WTC11 (cell line): Measurements from ENCODE around the gene LSM12. TPM values are rescaled to one million over a fixed set of nuclear protein-coding genes. Genes with fewer than 3 reads are reported as not detected.

Experiments
- ATAC-seq: fragments of 200-7000 bp; cut with Tn5 transposase; 2 replicates; pipeline ENCODE4 v1.10.0; 2021; ENCODE audit warnings: mild to moderate bottlenecking, moderate library complexity
- CTCF ChIA-PET: fragments of 300-600 bp; sonication (Branson Sonifier 250); formaldehyde crosslinking; loops from one replicate; lab custom pipeline; 2021; ENCODE audit warnings: antibody characterized with exemption; lab: Charles Lee
- POLR2A ChIA-PET: fragments of 350-600 bp; sonication (Branson Sonifier 250); formaldehyde crosslinking; loops from one replicate; lab custom pipeline; 2021; ENCODE audit warnings: antibody characterized with exemption; lab: Charles Lee
- DNase-seq: peaks from one replicate; pipeline ENCODE4 v3.0.0; 2021; ENCODE audit warnings: low spot score
- H3K27ac Mint-ChIP-seq: 2 replicates; pipeline ENCODE4 v1.8.0; 2021; ENCODE audit warnings: mixed read lengths
- H3K27me3 Mint-ChIP-seq: 2 replicates; pipeline ENCODE4 v1.8.0; 2021; ENCODE audit warnings: low read depth, mild to moderate bottlenecking, moderate library complexity, mixed read lengths
- H3K36me3 Mint-ChIP-seq: 2 replicates; pipeline ENCODE4 v1.8.0; 2021; ENCODE audit warnings: mixed read lengths
- H3K4me1 Mint-ChIP-seq: 2 replicates; pipeline ENCODE4 v1.8.0; 2022; ENCODE audit warnings: mixed read lengths
- H3K4me3 Mint-ChIP-seq: 2 replicates; pipeline ENCODE4 v1.8.0; 2021; ENCODE audit warnings: mild to moderate bottlenecking, moderate library complexity, mixed read lengths
- H3K9me3 Mint-ChIP-seq: 2 replicates; pipeline ENCODE4 v1.8.0; 2021; ENCODE audit warnings: mixed read lengths
- ARID4B ChIP-seq: sonication (generic); formaldehyde crosslinking; IDR thresholded peaks from 2 replicates; pipeline ENCODE4 v1.8.0; 2023; ENCODE audit warnings: missing genetic modification reagents, mild to moderate bottlenecking, borderline replicate concordance
- ATF1 ChIP-seq: sonication (generic); formaldehyde crosslinking; IDR thresholded peaks from 2 replicates; pipeline ENCODE4 v1.8.1; 2023; ENCODE audit warnings: mild to moderate bottlenecking, moderate library complexity, missing genetic modification reagents
- ATF3 ChIP-seq: sonication (generic); formaldehyde crosslinking; conservative IDR thresholded peaks from 2 replicates; pipeline ENCODE4 v1.8.1; 2022; ENCODE audit warnings: mild to moderate bottlenecking, missing genetic modification reagents
- CBFB ChIP-seq: sonication (generic); formaldehyde crosslinking; IDR thresholded peaks from 2 replicates; pipeline ENCODE4 v1.8.1; 2022; ENCODE audit warnings: mild to moderate bottlenecking, low read depth, missing genetic modification reagents
- CREM ChIP-seq: sonication (generic); formaldehyde crosslinking; IDR thresholded peaks from 2 replicates; pipeline ENCODE4 v1.8.1; 2022; ENCODE audit warnings: mild to moderate bottlenecking, missing genetic modification reagents, moderate library complexity
- CTCF ChIP-seq: fragments of 200-600 bp; IDR thresholded peaks from 2 replicates; pipeline ENCODE4 v1.8.0; 2022; ENCODE audit warnings: antibody characterized with exemption
- E2F5 ChIP-seq: sonication (generic); formaldehyde crosslinking; IDR thresholded peaks from 2 replicates; pipeline ENCODE4 v1.8.1; 2022; ENCODE audit warnings: mild to moderate bottlenecking, moderate library complexity, missing genetic modification reagents
- ESRRA ChIP-seq: sonication (generic); formaldehyde crosslinking; IDR thresholded peaks from 2 replicates; pipeline ENCODE4 v1.8.1; 2022; ENCODE audit warnings: mild to moderate bottlenecking, missing genetic modification reagents, borderline replicate concordance
- FOXK1 ChIP-seq: sonication (generic); formaldehyde crosslinking; IDR thresholded peaks from 2 replicates; pipeline ENCODE4 v1.8.0; 2022; ENCODE audit warnings: mild to moderate bottlenecking, moderate library complexity, missing genetic modification reagents
- FOXP1 ChIP-seq: sonication (generic); formaldehyde crosslinking; IDR thresholded peaks from 2 replicates; pipeline ENCODE4 v1.8.0; 2022; ENCODE audit warnings: missing genetic modification reagents, mild to moderate bottlenecking, moderate library complexity, borderline replicate concordance
- GABPB1 ChIP-seq: sonication (generic); formaldehyde crosslinking; IDR thresholded peaks from 2 replicates; pipeline ENCODE4 v1.8.1; 2023; ENCODE audit warnings: mild to moderate bottlenecking, missing genetic modification reagents
- MAX ChIP-seq: sonication (generic); formaldehyde crosslinking; IDR thresholded peaks from 2 replicates; pipeline ENCODE4 v1.8.0; 2022; ENCODE audit warnings: mild to moderate bottlenecking, missing genetic modification reagents
- NR3C1 ChIP-seq: sonication (generic); formaldehyde crosslinking; conservative IDR thresholded peaks from 2 replicates; pipeline ENCODE4 v1.8.1; 2023; ENCODE audit warnings: low read depth, mild to moderate bottlenecking, missing genetic modification reagents
- PRDM15 ChIP-seq: sonication (generic); formaldehyde crosslinking; IDR thresholded peaks from 2 replicates; pipeline ENCODE4 v1.8.0; 2022; ENCODE audit warnings: missing genetic modification reagents
- RELA ChIP-seq: sonication (generic); formaldehyde crosslinking; IDR thresholded peaks from 2 replicates; pipeline ENCODE4 v1.8.1; 2022; ENCODE audit warnings: missing genetic modification reagents, mild to moderate bottlenecking, borderline replicate concordance
- SP1 ChIP-seq: sonication (generic); formaldehyde crosslinking; conservative IDR thresholded peaks from 2 replicates; pipeline ENCODE4 v1.8.1; 2022; ENCODE audit warnings: missing genetic modification reagents
- TEAD1 ChIP-seq: sonication (generic); formaldehyde crosslinking; IDR thresholded peaks from 2 replicates; pipeline ENCODE4 v1.8.0; 2022; ENCODE audit warnings: mild to moderate bottlenecking, missing genetic modification reagents
- TP53 ChIP-seq: sonication (generic); formaldehyde crosslinking; IDR thresholded peaks from 2 replicates; pipeline ENCODE4 v1.8.1; 2023; ENCODE audit warnings: mild to moderate bottlenecking, missing genetic modification reagents
- USF1 ChIP-seq: sonication (generic); formaldehyde crosslinking; IDR thresholded peaks from 2 replicates; pipeline ENCODE4 v1.8.0; 2022; ENCODE audit warnings: mild to moderate bottlenecking, missing genetic modification reagents
- ZBTB21 ChIP-seq: sonication (generic); formaldehyde crosslinking; IDR thresholded peaks from 2 replicates; pipeline ENCODE4 v1.8.1; 2023; ENCODE audit warnings: mild to moderate bottlenecking, missing genetic modification reagents, borderline replicate concordance
- ZNF232 ChIP-seq: sonication (generic); formaldehyde crosslinking; IDR thresholded peaks from 2 replicates; pipeline ENCODE4 v1.8.0; 2022; ENCODE audit warnings: mild to moderate bottlenecking, missing genetic modification reagents
- ZNF317 ChIP-seq: sonication (generic); formaldehyde crosslinking; IDR thresholded peaks from 2 replicates; pipeline ENCODE4 v1.8.1; 2023; ENCODE audit warnings: low read depth, mild to moderate bottlenecking, moderate library complexity, missing genetic modification reagents, borderline replicate concordance
- ZNF416 ChIP-seq: fragments of 250-450 bp; sonication (Bioruptor Pico); IDR thresholded peaks from 2 replicates; pipeline ENCODE4 v1.9.0; 2021; ENCODE audit warnings: mild to moderate bottlenecking, inconsistent platforms
- total RNA-seq: library from RNA; stranded (reverse); gene quantifications from 3 replicates; pipeline ENCODE4 v1.2.3, GENCODE V29; 2021

Gene LSM12
- total RNA-seq, 1 experiment from 2014 or later = 102 TPM

- CTCF ChIA-PET = interaction anchor here (0.7 to 1.9 kb wide), 6 partner anchors 16 to 98 kb away, joined by 3 to 9 read pairs (median 6); partner anchors contain the start of gene HDAC5
- peak; percentile 98 for DNase-seq
- TF ChIP-seq ATF1 (CRISPR knock-in tag) = no peak
- peak; percentile 74; the same call in 1 of the 2 replicates for TF ChIP-seq ZNF232 (CRISPR knock-in tag)
- TF ChIP-seq RELA (CRISPR knock-in tag) = peak; percentile 56; the same call in 1 of the 2 replicates
- TF ChIP-seq USF1 (CRISPR knock-in tag) = peak; percentile 98
- TF ChIP-seq FOXK1 (CRISPR knock-in tag) = peak; percentile 98
- TF ChIP-seq MAX (CRISPR knock-in tag) = peak; percentile 99
- peak; percentile 89 for TF ChIP-seq SP1 (CRISPR knock-in tag)
- peak; percentile 65; the same call in 1 of the 2 replicates for TF ChIP-seq TP53 (CRISPR knock-in tag)
- no peak for TF ChIP-seq ATF3 (CRISPR knock-in tag)
- TF ChIP-seq FOXP1 (CRISPR knock-in tag) = peak; percentile 62; the same call in 1 of the 2 replicates
- no peak for TF ChIP-seq ZNF317 (CRISPR knock-in tag)
- TF ChIP-seq ARID4B (CRISPR knock-in tag) = peak; percentile 87; the same call in 1 of the 2 replicates
- TF ChIP-seq CREM (CRISPR knock-in tag) = peak; percentile 39; the same call in 1 of the 2 replicates
- peak; percentile 76; the same call in 1 of the 2 replicates for TF ChIP-seq ZBTB21
- TF ChIP-seq CTCF = no peak
- peak; percentile 60 for TF ChIP-seq PRDM15 (CRISPR knock-in tag)
- peak; percentile 49; the same call in 1 of the 2 replicates for TF ChIP-seq E2F5 (CRISPR knock-in tag)
- 0 out of 2 replicates have a peak, but pooled peaks have one; percentile 43 for TF ChIP-seq CBFB (CRISPR knock-in tag)
- peak; percentile 66 for TF ChIP-seq TEAD1 (CRISPR knock-in tag)
- no peak for TF ChIP-seq NR3C1 (CRISPR knock-in tag)
- 0 out of 2 replicates have a peak, but pooled peaks have one; percentile 55 for TF ChIP-seq ZNF416 (CRISPR knock-in tag)
- peak; percentile 70 for TF ChIP-seq ESRRA
- TF ChIP-seq GABPB1 = peak; percentile 93
These were observed 4.2 kb upstream of the LSM12 start, which contains the start of gene G6PC3 for GRCh38 chr17:44070455-44071197. Gene G6PC3, plus strand, starts transcription at chr17:44070735. Its CDS starts 231 bp downstream, at chr17:44070966.

More at GRCh38 chr17:44070455-44071197, 4.2 kb upstream of the LSM12 start, which contains the start of gene G6PC3:
- H3K36me3 Mint-ChIP-seq = peaks cover 11% of the 10 kb centered on the region
- peaks cover 34% of the 10 kb centered on the region for H3K4me1 Mint-ChIP-seq
- H3K9me3 Mint-ChIP-seq = no peaks in the 10 kb centered on the region
- peak within 1 kb of the TSS; percentile 98 for H3K27ac Mint-ChIP-seq
- no peaks in the 10 kb centered on the region for H3K27me3 Mint-ChIP-seq
- POLR2A ChIA-PET = interaction anchor here (0.6 to 1.4 kb wide), 12 partner anchors 11 to 283 kb away, joined by 3 to 8 read pairs (median 4); no protein-coding TSS in a partner anchor
- peak; percentile 89 for ATAC-seq
- H3K4me3 Mint-ChIP-seq = peak within 1 kb of the TSS; percentile 97
